ENCODE data around the gene SDHB.

Gene SDHB

DNA sequence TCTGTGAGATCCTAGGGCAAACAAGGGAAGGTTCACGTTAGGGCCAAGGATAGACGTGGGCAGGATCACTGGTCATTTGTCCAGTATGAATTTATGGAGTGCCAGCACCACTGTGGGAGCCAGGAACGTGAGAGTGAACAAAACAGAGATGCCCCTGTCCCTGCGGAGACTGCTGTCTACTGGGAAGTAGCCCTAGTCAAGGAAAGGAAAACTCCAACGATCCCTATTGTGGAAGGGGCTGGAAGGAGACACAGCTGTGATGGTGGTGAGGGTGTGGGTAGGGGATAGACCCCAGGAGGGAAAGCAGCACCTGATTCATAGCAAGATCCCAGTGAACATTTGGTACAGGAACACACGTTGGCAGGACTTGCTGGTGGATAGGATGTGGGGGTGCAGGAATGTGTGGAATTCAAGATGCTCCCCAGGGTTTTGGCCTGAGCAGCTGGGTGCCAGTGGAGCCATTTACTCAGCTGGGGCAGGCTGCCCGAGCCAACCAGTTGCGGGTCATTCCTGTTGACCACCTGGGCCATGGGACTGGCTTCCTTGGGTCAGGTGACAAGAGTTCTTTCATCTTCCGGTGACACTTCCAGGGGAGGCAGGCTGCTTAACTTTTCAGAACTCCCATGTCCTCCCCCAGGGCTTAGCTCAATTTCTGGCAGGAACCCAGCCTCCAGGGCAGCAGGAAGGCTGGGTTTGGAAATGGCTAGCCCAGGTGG is 40.9 kb downstream of the SDHB start:
- Histone ChIP-seq H3K4me1 (ENCODE audit: control insufficient read depth, insufficient read depth, low read length) (peaks cover 56% of the 10 kb centered on the region), H3K9ac (ENCODE audit: low read depth, low read length) (no peak overlapping the region; the same call in 1 of the 2 replicates), H3K4me3 (ENCODE audit: low read depth, low read length) (peak overlapping the region; percentile 26; the same call in 1 of the 2 replicates), H3K27me3 (ENCODE audit: control insufficient read depth, insufficient read depth, low read length) (no peaks in the 10 kb centered on the region), H3K27ac (ENCODE audit: low read depth, low read length) (peak overlapping the region; percentile 51), H3K36me3 (ENCODE audit: control insufficient read depth, insufficient read depth, low read length) (peaks cover 1% of the 10 kb centered on the region), H3K9me3 (ENCODE audit: control insufficient read depth, insufficient read depth, low read length) (no peaks in the 10 kb centered on the region)

DNA sequence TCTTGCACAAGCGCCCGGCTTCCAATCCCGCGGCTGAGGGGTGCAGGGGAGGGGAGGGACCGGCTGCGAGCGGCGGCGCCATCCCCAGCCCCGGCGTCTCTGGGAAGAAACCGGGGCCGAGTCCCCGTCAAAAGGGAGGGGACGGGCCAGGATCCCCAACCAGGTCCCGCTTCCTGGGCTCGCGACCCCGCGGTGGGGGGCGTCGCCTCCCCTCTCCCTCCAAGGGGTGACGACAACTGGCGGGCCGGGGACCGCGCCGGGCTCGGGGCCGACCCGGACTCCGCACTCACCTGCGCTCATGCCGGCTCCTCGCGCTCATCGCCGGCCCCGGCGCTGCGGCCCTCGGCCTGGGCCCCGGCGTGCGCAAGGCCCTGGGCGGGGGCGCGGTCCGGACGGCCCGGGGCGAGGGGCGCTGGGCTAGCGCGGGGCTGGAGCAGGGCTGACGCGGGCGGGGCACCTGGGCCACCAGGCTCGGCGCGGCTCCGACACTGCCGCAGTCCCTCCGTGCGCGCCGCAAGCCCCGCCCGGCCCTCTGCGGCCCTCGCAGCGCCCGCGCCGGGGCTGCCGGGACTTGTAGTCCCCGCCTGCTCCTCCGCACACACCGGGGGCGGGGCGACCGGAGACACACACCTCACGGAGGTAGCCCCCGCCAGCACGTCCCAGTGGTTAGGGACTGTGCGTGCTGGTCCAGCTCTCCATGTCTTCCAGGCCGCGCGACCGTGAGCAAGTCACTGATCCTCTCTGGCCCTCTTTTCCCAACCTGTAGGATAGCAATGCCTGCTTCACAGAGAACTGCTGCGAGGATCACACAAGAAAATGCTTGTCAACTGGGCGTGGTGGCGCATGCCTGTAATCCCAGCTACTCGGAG is 42.2 kb downstream of the SDHB start, which contains the start of gene ATP13A2:
TSS of gene ATP13A2 (minus strand) at position 490 of the 869 bp plus-strand sequence. CDS start at position 300, 190 bp downstream.
- Histone ChIP-seq H3K27ac (ENCODE audit: low read depth, low read length) (peak within 1 kb of the TSS; percentile 42), H3K27me3 (ENCODE audit: control insufficient read depth, insufficient read depth, low read length) (no peaks in the 10 kb centered on the region), H3K9me3 (ENCODE audit: control insufficient read depth, insufficient read depth, low read length) (no peaks in the 10 kb centered on the region), H3K36me3 (ENCODE audit: control insufficient read depth, insufficient read depth, low read length) (no peaks in the 10 kb centered on the region), H3K9ac (ENCODE audit: low read depth, low read length) (peak within 1 kb of the TSS; percentile 43; the same call in 1 of the 2 replicates), H3K4me1 (ENCODE audit: control insufficient read depth, insufficient read depth, low read length) (peaks cover 60% of the 10 kb centered on the region), H3K4me3 (ENCODE audit: low read depth, low read length) (peak within 1 kb of the TSS; percentile 88)

DNA sequence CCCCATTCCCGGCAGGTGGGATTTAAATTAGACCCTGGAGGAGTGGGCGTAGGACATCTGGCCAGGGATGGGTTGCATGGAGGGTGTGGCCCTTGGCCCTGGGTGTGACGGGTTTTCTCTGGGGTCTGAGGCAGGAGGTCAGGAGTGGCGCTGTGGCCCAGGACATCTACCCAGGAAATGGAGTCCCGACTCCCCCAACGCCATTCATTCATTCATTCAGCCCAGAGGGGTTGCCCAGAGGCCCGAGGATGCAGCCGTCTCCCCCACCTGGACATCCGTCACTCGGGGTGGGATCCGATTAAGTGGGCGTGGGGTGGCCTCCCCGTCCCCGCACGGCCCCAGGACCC is 42.8 kb downstream of the SDHB start:
- Histone ChIP-seq H3K9ac (ENCODE audit: low read depth, low read length) (no peak overlapping the region), H3K4me3 (ENCODE audit: low read depth, low read length) (peak overlapping the region; percentile 88), H3K9me3 (ENCODE audit: control insufficient read depth, insufficient read depth, low read length) (no peaks in the 10 kb centered on the region), H3K27me3 (ENCODE audit: control insufficient read depth, insufficient read depth, low read length) (no peaks in the 10 kb centered on the region), H3K4me1 (ENCODE audit: control insufficient read depth, insufficient read depth, low read length) (peaks cover 55% of the 10 kb centered on the region), H3K27ac (ENCODE audit: low read depth, low read length) (no peak overlapping the region), H3K36me3 (ENCODE audit: control insufficient read depth, insufficient read depth, low read length) (no peaks in the 10 kb centered on the region)

DNA sequence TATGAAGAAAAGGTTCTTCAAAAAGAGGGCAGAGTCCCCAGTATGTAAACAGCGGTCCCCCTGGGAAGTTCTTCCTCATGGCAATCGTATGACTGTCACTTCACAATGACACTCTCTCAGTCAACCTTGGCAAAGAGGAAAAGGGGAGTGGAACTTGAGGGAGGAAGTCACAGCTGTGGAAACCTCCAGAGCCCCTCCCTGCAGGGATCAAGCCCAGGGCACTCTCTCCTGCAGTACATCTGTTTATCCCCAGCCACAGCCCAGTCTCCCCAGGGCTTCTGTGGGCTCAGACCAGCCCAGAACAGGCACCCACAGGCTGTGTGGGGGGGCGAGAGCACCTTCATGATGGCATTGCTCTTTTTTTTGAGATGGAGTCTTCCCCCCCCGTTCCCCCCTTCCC is 44.1 kb downstream of the SDHB start:
- Histone ChIP-seq H3K27ac (ENCODE audit: low read depth, low read length) (no peak overlapping the region), H3K9ac (ENCODE audit: low read depth, low read length) (no peak overlapping the region), H3K4me1 (ENCODE audit: control insufficient read depth, insufficient read depth, low read length) (peaks cover 43% of the 10 kb centered on the region), H3K27me3 (ENCODE audit: control insufficient read depth, insufficient read depth, low read length) (no peaks in the 10 kb centered on the region), H3K9me3 (ENCODE audit: control insufficient read depth, insufficient read depth, low read length) (no peaks in the 10 kb centered on the region), H3K36me3 (ENCODE audit: control insufficient read depth, insufficient read depth, low read length) (peaks cover 8% of the 10 kb centered on the region; the same call in 1 of the 2 replicates), H3K4me3 (ENCODE audit: low read depth, low read length) (no peak overlapping the region)

DNA sequence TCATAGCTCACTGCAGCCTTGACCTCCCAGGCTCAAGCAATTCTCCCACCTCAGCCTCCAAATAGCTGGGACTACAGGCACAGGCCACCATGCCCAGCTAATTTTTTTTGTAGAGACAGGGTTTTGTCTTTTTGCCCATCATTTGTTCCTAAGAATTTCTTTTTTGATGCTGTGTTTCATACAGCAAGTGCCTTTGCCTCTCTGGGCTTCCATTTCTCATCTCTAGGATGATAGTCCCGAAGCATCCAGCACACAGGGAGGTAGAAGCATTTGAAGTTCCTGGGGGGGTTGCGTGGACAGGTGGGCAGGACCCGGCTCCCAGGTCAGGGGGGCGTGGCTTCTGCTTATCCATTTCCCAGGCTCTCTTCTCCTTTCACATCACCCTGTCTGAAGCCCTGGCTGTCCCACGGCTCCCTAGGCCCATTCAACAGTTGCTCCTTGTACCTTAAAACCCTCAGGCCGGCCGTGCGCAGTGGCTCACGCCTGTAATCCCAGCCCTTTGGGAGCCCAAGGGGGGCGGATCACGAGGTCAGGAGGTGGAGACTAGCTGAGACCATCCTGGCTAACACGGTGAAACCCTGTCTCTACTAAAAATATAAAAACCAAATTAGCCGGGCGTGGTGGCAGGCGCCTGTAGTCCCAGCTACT is 45.5 kb downstream of the SDHB start:
- H3K4me3 ChIP-seq (ENCODE audit: low read depth, low read length): no peak overlapping the region
- peaks cover 18% of the 10 kb centered on the region for H3K36me3 ChIP-seq (ENCODE audit: control insufficient read depth, insufficient read depth, low read length)
- H3K9me3 ChIP-seq (ENCODE audit: control insufficient read depth, insufficient read depth, low read length): no peaks in the 10 kb centered on the region
- H3K27ac ChIP-seq (ENCODE audit: low read depth, low read length): no peak overlapping the region
- no peaks in the 10 kb centered on the region for H3K27me3 ChIP-seq (ENCODE audit: control insufficient read depth, insufficient read depth, low read length)
- no peak overlapping the region for H3K9ac ChIP-seq (ENCODE audit: low read depth, low read length)
- peaks cover 32% of the 10 kb centered on the region for H3K4me1 ChIP-seq (ENCODE audit: control insufficient read depth, insufficient read depth, low read length)

DNA sequence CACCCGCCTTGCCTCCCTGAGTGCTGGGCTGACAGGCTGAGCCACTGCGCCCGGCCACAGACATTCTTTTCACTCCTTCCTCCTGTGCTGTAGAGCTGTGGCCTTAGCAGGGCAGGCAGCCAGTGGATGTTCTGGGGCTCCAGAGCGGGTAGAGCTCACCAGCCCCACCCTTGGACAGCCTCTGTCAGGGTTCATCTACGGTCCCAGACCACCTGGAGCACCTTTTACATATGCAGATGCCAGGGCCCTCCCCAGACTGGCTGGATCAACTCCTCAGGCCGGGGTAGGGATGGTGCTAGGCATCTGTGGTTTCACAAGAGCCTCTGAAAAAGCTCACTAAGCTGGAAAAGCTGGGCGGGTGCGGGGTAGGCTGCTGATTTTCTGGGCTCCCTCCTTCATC is 46.7 kb downstream of the SDHB start:
- H3K9me3 ChIP-seq (ENCODE audit: control insufficient read depth, insufficient read depth, low read length): no peaks in the 10 kb centered on the region

DNA sequence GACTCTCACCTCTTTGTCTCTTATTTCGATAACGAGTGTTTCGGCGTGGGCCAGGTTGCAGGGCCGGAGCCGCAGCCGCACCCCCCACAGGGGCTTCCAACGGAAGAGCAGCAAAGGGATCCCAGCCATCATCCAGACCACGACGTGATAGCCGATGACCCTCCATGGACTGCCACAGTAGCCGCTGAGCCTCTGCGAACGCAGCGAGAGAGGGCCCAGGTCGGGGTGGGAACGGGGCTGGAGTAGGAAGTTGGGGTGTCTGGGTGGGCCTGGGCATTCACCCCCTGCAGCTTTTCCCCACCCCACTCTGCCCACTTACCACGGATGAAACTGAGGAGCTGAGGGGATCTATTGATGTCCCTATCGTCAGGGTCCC is 48.5 kb downstream of the SDHB start:
- H3K4me1 ChIP-seq (ENCODE audit: control insufficient read depth, insufficient read depth, low read length): peaks cover 9% of the 10 kb centered on the region
- H3K27ac ChIP-seq (ENCODE audit: low read depth, low read length): no peak overlapping the region
- H3K9ac ChIP-seq (ENCODE audit: low read depth, low read length): no peak overlapping the region
- H3K27me3 ChIP-seq (ENCODE audit: control insufficient read depth, insufficient read depth, low read length): no peaks in the 10 kb centered on the region
- no peak overlapping the region for H3K4me3 ChIP-seq (ENCODE audit: low read depth, low read length)
- H3K36me3 ChIP-seq (ENCODE audit: control insufficient read depth, insufficient read depth, low read length): peaks cover 39% of the 10 kb centered on the region
- no peaks in the 10 kb centered on the region for H3K9me3 ChIP-seq (ENCODE audit: control insufficient read depth, insufficient read depth, low read length)

More for the DNA sequence above, 46.7 kb downstream of the SDHB start:
- no peak overlapping the region for H3K4me3 ChIP-seq (ENCODE audit: low read depth, low read length)
- no peak overlapping the region for H3K9ac ChIP-seq (ENCODE audit: low read depth, low read length)
- no peaks in the 10 kb centered on the region for H3K27me3 ChIP-seq (ENCODE audit: control insufficient read depth, insufficient read depth, low read length)
- peaks cover 20% of the 10 kb centered on the region for H3K4me1 ChIP-seq (ENCODE audit: control insufficient read depth, insufficient read depth, low read length)
- peaks cover 30% of the 10 kb centered on the region for H3K36me3 ChIP-seq (ENCODE audit: control insufficient read depth, insufficient read depth, low read length)
- H3K27ac ChIP-seq (ENCODE audit: low read depth, low read length): no peak overlapping the region

DNA sequence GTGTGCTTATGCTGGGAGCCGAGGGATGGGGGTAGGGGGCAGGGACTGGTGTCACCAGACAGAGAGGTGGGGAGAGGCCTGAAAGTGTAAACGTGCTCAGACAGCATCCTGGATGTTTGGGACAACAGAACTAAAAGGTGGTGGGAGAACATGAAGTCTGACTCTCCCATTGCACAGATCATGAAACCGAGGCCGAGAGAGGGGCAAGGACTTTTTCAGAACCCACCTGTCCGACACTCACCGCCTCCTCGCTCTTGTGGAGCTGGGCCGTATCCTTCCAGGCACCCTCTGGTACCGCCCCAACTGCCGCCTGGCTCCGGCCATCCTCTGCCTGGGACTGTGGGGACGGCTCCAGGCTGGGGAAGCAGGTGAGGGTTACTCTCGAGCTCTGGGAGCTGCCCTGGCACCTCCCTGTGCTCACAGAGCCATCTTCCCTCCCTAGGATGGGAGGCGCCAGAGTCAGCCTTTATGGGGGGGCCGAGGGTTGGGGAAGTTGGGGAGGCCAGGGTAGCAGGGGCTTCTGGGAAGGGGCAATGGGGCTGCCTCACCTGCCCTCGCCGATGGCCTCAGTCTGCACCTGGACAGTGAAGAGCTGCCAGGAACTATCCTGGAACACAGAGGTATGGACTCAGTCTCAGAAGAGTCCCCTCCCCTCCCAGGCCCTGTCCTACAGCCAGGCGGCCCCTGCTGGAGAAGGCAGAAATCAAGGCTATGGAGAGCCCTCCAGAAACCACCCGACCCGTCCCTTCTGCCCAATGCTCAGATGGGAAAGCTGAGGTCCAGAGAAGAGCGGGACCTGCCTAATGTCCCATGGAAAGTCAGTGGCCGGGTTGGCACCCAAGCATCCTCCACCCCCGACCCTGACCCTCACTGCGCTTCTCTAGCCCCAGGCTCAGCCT is 49.1 kb downstream of the SDHB start:
- no peak overlapping the region for H3K27ac ChIP-seq (ENCODE audit: low read depth, low read length)
- H3K4me3 ChIP-seq (ENCODE audit: low read depth, low read length): no peak overlapping the region
- no peaks in the 10 kb centered on the region for H3K9me3 ChIP-seq (ENCODE audit: control insufficient read depth, insufficient read depth, low read length)
- no peak overlapping the region for H3K9ac ChIP-seq (ENCODE audit: low read depth, low read length)
- peaks cover 7% of the 10 kb centered on the region for H3K4me1 ChIP-seq (ENCODE audit: control insufficient read depth, insufficient read depth, low read length)
- H3K27me3 ChIP-seq (ENCODE audit: control insufficient read depth, insufficient read depth, low read length): no peaks in the 10 kb centered on the region
- H3K36me3 ChIP-seq (ENCODE audit: control insufficient read depth, insufficient read depth, low read length): peaks cover 39% of the 10 kb centered on the region

DNA sequence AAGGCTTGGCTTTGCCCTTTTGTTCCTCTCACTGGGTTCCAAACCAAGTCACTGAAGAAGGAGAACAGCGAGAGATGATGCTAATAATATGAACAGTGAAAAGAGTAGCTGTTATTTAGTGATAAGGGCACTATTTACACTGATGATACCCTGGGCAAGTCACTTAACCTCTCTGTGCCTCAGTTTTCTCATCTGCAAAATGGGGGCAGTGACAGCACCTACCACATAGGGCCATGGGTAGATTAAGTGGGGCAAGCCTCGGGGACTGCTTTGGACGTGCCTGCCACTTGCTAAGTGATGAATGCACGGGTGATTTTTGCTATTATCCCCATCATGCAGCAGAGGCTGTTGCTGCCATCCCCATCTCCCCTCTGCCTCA is 51.3 kb downstream of the SDHB start:
- Histone ChIP-seq H3K27ac (ENCODE audit: low read depth, low read length) (no peak overlapping the region), H3K4me1 (ENCODE audit: control insufficient read depth, insufficient read depth, low read length) (peaks cover 4% of the 10 kb centered on the region; the same call in 1 of the 2 replicates), H3K27me3 (ENCODE audit: control insufficient read depth, insufficient read depth, low read length) (no peaks in the 10 kb centered on the region), H3K9me3 (ENCODE audit: control insufficient read depth, insufficient read depth, low read length) (no peaks in the 10 kb centered on the region), H3K9ac (ENCODE audit: low read depth, low read length) (no peak overlapping the region), H3K4me3 (ENCODE audit: low read depth, low read length) (no peak overlapping the region), H3K36me3 (ENCODE audit: control insufficient read depth, insufficient read depth, low read length) (peaks cover 49% of the 10 kb centered on the region)

DNA sequence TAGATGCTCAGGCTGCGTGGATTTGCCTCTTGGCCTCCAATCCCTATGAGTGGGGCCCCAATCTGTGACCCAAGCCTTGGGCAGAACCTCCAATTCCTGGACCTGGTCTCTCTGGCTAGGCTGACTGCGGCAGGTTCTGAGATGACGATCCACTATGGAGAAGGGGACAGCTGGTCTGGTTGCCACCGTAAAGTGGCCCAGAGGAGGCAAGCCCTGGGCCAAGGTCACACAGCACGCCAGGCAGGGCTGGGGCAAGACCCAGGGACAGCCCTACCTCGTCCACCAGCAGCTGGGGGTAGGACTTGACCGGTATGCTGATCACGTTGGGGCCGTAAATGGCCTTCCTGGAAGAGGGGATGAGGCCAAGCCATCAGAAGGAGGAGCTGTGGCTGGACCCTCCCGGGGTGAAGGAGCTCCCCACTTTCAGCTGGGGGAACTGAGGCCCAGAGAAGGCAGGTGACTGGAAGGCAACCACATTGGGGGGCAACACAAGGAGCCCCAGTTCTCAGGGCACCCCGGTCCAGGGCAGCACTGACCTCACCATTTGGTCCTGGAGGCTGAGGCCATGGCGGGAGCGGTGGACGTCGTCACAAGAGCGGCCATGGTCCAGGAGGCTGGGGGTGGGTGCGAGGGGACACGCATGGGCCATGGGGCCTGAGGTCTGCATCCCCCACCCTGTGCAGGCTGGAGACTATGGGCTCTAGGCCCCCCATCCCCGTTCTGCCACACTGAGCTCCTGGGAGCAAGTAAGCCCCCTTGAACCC is 51.9 kb downstream of the SDHB start:
- no peak overlapping the region for H3K4me3 ChIP-seq (ENCODE audit: low read depth, low read length)
- H3K4me1 ChIP-seq (ENCODE audit: control insufficient read depth, insufficient read depth, low read length): peaks cover under 1% of the 10 kb centered on the region; the same call in 1 of the 2 replicates
- no peaks in the 10 kb centered on the region for H3K27me3 ChIP-seq (ENCODE audit: control insufficient read depth, insufficient read depth, low read length)
- H3K9ac ChIP-seq (ENCODE audit: low read depth, low read length): no peak overlapping the region
- no peaks in the 10 kb centered on the region for H3K9me3 ChIP-seq (ENCODE audit: control insufficient read depth, insufficient read depth, low read length)
- peaks cover 54% of the 10 kb centered on the region for H3K36me3 ChIP-seq (ENCODE audit: control insufficient read depth, insufficient read depth, low read length)
- no peak overlapping the region for H3K27ac ChIP-seq (ENCODE audit: low read depth, low read length)
